Measurements from ENCODE around the gene DCLK3. TPM values are rescaled to one million over a fixed set of nuclear protein-coding genes. Genes with fewer than 3 reads are reported as not detected.

DCLK3 gene
- total RNA-seq, 1 experiment from 2014 or later, result 1.4 TPM

- no peaks in the 10 kb centered on the region for H3K27me3 Mint-ChIP-seq (ENCODE audit: low read depth)
- Histone ChIP-seq H4K5ac (ENCODE audit: insufficient read length, low read depth, low read length) (no peak overlapping the region), H3K9ac (ENCODE audit: extremely low read depth, insufficient read length, low read length) (no peak overlapping the region), H2BK5ac (ENCODE audit: insufficient read length, low read length) (no peak overlapping the region), H3K23me2 (ENCODE audit: insufficient read length, low read depth, low read length, poor library complexity, severe bottlenecking) (no peaks in the 10 kb centered on the region), H2AK5ac (ENCODE audit: insufficient read length, low read length) (no peak overlapping the region), H3K79me2 (ENCODE audit: insufficient read depth, low read length) (no peaks in the 10 kb centered on the region), H3K4ac (ENCODE audit: low read depth, low read length) (no peak overlapping the region), H2BK20ac (ENCODE audit: low read depth, low read length, poor library complexity, severe bottlenecking) (no peak overlapping the region), H3K23ac (ENCODE audit: insufficient read length, low read depth, low read length) (no peak overlapping the region), H3T11ph (ENCODE audit: low read length) (no peak overlapping the region), H4K20me1 (ENCODE audit: control insufficient read depth, insufficient read depth, insufficient read length) (no peaks in the 10 kb centered on the region), H3K14ac (ENCODE audit: insufficient read depth, low read length) (no peak overlapping the region), H3K9me3 (ENCODE audit: control insufficient read depth, low read depth, low read length) (no peaks in the 10 kb centered on the region), H2AFZ (ENCODE audit: low read length) (no peak overlapping the region), H3K79me1 (ENCODE audit: insufficient read depth, low read depth, low read length, poor library complexity, severe bottlenecking) (no peaks in the 10 kb centered on the region), H3K4me2 (ENCODE audit: insufficient read depth, insufficient read length, low read length) (no peak overlapping the region), H2BK12ac (ENCODE audit: insufficient read length, low read depth, low read length) (no peak overlapping the region), H2BK120ac (ENCODE audit: low read depth, low read length, poor library complexity, severe bottlenecking) (no peak overlapping the region), H3K27ac (ENCODE audit: insufficient read length, low read depth, low read length) (no peak overlapping the region), H2BK15ac (ENCODE audit: low read depth, low read length) (no peak overlapping the region), H4K8ac (replicated peaks; ENCODE audit: insufficient read length, low read depth, low read length) (no peak overlapping the region), H3K27me3 (ENCODE audit: insufficient read depth, low read length) (no peaks in the 10 kb centered on the region), H3K18ac (ENCODE audit: insufficient read length, low read depth, low read length) (no peak overlapping the region), H3K4me1 (ENCODE audit: insufficient read depth, low read length) (no peaks in the 10 kb centered on the region), H4K91ac (ENCODE audit: insufficient read length, low read depth, low read length) (no peak overlapping the region), H3K56ac (ENCODE audit: insufficient read length, low read depth, low read length) (no peak overlapping the region)
- H3K36me3 Mint-ChIP-seq (ENCODE audit: insufficient read depth in 1 of 3, low read depth in 3 of 3), result no peaks in the 10 kb centered on the region
- H3K27ac Mint-ChIP-seq, result no peak overlapping the region
- DNase-seq, result no peak
- H3K4me1 Mint-ChIP-seq, result peaks cover 0 to 4% of the 10 kb centered on the region in 2 experiments; a peak in 1 of 4 replicates
- TF ChIP-seq CTCF (conservative IDR thresholded peaks at IDR 0.05), result no peak
- H3K9me3 Mint-ChIP-seq, result no peaks in the 10 kb centered on the region; a peak in 2 of 5 replicates
- no peak overlapping the region for H3K4me3 Mint-ChIP-seq
- no CpG with 5 or more reads among the region's 4 CpGs for WGBS (ENCODE audit: extremely low coverage, insufficient read length, low lambda C conversion rate)
Observed at GRCh38 chr3:36662626-36663025, 101.7 kb downstream of the DCLK3 start.

Other genes with a start within 250 kb of the DCLK3 start
- 4.7 and 5.9 TPM in 2 replicates for gene TRANK1, start 180.5 kb upstream of the DCLK3 start, total RNA-seq (2021)
- 8.4 and 11.4 TPM in 2 replicates for gene EPM2AIP1, start 228.6 kb upstream of the DCLK3 start, total RNA-seq (2021)
- gene MLH1, start 229.0 kb upstream of the DCLK3 start, total RNA-seq (2021), result 45.1 and 45.8 TPM in 2 replicates

All from H9 (cell line).